ENCODE results near the gene PLA2G12A.
"Not testable (repeated sequence)": the region's sequence is repeated elsewhere in the genome, so short reads cannot be mapped to it uniquely, and the experiment has no call there.

Gene PLA2G12A

DNA sequence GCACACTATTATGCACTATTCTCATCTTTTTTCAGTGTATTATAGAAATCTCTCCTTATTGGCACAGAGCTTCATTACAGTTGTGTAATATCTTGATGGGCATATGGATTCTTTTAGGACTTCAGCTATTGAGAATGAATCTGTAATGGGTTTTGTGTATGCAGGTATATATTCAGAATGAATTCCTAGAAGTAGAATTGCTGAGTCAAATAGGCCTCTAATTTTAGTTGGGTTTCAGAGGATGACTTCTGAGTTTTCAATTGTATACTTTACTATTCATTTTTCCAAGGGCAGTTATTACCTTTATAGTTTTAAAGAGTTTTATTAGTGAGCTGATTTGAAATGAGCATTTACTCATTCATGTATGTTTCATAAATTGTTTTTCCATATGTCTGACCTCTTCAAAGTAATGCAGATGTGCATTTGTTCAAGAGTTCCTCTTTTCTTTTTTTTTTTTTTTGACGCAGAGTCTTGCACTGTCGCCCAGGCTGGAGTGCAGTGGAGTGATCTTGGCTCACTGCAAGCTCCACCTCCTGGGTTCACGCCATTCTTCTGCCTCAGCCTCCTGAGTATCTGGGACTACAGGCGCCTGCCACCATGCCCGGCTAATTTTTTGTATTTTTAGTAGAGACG, 46.1 kb downstream of the PLA2G12A start:
- Histone ChIP-seq H3K4me1 (ENCODE audit: control insufficient read depth, insufficient read depth, low read length, poor library complexity, severe bottlenecking) (no peaks in the 10 kb centered on the region), H3K27me3 (replicated peaks; ENCODE audit: control insufficient read depth, insufficient read depth, low read length, poor library complexity, severe bottlenecking) (no peaks in the 10 kb centered on the region), H3K9me3 (ENCODE audit: control insufficient read depth, low read length) (no peaks in the 10 kb centered on the region), H3K27ac (ENCODE audit: insufficient read depth, low read length, poor library complexity, severe bottlenecking) (no peak overlapping the region), H3K36me3 (ENCODE audit: control insufficient read depth, insufficient read depth, low read length) (peaks cover 17% of the 10 kb centered on the region), H3K4me3 (ENCODE audit: insufficient read depth, low read depth, low read length, poor library complexity, severe bottlenecking) (no peak overlapping the region)
- DNase-seq = no peak

DNA sequence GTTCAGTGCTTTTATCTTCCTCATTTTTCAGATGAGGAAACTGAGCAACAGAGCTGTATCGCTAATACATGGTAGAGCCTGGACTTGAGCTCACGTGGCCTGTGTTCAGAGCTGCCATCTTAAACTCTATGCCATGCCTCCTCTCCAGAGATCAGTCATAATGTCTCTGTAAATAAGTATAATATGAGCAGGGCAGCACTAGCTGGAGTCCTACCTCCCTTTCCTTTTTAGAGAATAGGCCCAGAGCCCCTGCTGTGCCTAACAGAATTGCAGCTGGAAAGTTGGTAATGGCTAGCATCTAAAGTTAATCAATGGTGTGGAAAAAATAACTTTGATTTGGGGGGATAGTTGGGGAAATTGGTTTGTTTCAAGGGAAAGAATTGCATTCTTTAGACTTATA, 47.0 kb downstream of the PLA2G12A start:
- H3K27ac ChIP-seq (ENCODE audit: insufficient read depth, low read length, poor library complexity, severe bottlenecking) = no peak overlapping the region

DNA sequence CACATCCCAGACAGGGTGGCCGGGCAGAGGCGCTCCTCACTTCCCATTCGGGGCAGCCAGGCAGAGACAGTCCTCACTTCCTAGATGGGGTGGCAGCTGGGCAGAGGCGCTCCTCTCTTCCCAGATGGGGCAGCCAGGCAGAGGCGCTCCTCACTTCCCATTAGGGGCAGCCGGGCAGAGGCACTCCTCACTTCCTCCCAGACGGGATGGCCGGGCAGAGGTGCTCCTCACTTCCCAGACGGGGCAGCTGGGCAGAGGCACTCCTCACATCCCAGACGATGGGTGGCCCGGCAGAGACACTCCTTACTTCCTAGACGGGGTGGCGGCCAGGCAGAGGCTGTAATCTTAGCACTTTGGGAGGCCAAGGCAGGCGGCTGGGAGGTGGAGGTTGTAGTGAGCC, 50.9 kb downstream of the PLA2G12A start:
- not testable (repeated sequence) for DNase-seq; H3K36me3 ChIP-seq (ENCODE audit: control insufficient read depth, insufficient read depth, low read length); H3K27ac ChIP-seq (ENCODE audit: insufficient read depth, low read length, poor library complexity, severe bottlenecking); H3K9me3 ChIP-seq (ENCODE audit: control insufficient read depth, low read length); H3K4me1 ChIP-seq (ENCODE audit: control insufficient read depth, insufficient read depth, low read length, poor library complexity, severe bottlenecking); H3K27me3 ChIP-seq (replicated peaks; ENCODE audit: control insufficient read depth, insufficient read depth, low read length, poor library complexity, severe bottlenecking); H3K4me3 ChIP-seq (ENCODE audit: insufficient read depth, low read depth, low read length, poor library complexity, severe bottlenecking)

More for the DNA sequence above, 47.0 kb downstream of the PLA2G12A start:
- Histone ChIP-seq H3K9me3 (ENCODE audit: control insufficient read depth, low read length) (no peaks in the 10 kb centered on the region), H3K36me3 (ENCODE audit: control insufficient read depth, insufficient read depth, low read length) (peaks cover 12% of the 10 kb centered on the region), H3K4me1 (ENCODE audit: control insufficient read depth, insufficient read depth, low read length, poor library complexity, severe bottlenecking) (no peaks in the 10 kb centered on the region), H3K4me3 (ENCODE audit: insufficient read depth, low read depth, low read length, poor library complexity, severe bottlenecking) (no peak overlapping the region), H3K27me3 (replicated peaks; ENCODE audit: control insufficient read depth, insufficient read depth, low read length, poor library complexity, severe bottlenecking) (no peaks in the 10 kb centered on the region)
- DNase-seq = no peak

DNA sequence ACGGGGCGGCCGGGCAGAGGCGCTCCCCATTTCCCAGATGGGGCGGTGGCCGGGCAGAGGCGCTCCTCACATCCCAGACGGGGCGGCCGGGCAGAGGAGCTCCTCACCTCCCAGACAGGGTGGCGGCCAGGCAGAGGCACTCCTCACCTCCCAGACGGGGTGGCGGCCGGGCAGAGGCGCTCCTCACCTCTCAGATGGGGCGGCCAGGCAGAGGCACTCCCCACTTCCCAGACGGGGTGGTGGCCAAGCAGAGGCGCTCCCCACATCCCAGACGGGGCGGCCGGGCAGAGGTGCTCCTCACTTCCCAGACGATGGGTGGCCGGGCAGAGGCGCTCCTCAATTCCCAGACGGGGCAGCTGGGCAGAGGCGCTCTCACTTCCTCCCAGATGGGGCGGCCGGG, 51.4 kb downstream of the PLA2G12A start:
- not testable (repeated sequence) for H3K4me3 ChIP-seq (ENCODE audit: insufficient read depth, low read depth, low read length, poor library complexity, severe bottlenecking); H3K4me1 ChIP-seq (ENCODE audit: control insufficient read depth, insufficient read depth, low read length, poor library complexity, severe bottlenecking); H3K27ac ChIP-seq (ENCODE audit: insufficient read depth, low read length, poor library complexity, severe bottlenecking); DNase-seq; H3K27me3 ChIP-seq (replicated peaks; ENCODE audit: control insufficient read depth, insufficient read depth, low read length, poor library complexity, severe bottlenecking); H3K9me3 ChIP-seq (ENCODE audit: control insufficient read depth, low read length); H3K36me3 ChIP-seq (ENCODE audit: control insufficient read depth, insufficient read depth, low read length)

DNA sequence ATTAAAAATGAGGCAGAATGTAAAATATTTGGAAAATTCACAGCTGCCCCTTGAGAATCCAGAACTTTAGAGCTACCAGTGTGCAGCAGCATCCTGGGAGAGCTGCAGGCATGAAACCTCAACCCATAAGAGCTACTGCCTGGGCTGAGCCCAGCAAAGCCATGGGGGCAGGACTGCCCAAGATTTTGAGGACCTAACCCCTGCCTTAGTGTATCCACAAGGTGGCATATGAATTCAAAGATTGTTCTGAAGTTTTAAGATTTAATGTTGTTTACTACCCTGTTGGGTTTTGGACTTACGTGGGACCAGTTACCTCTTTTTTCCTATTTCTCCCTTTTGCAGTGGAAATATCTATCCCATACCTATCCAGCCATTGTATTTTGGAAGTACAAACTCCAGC, 53.0 kb downstream of the PLA2G12A start:
- Histone ChIP-seq H3K36me3 (ENCODE audit: control insufficient read depth, insufficient read depth, low read length) (no peaks in the 10 kb centered on the region), H3K27ac (ENCODE audit: insufficient read depth, low read length, poor library complexity, severe bottlenecking) (no peak overlapping the region), H3K27me3 (replicated peaks; ENCODE audit: control insufficient read depth, insufficient read depth, low read length, poor library complexity, severe bottlenecking) (no peaks in the 10 kb centered on the region), H3K4me3 (ENCODE audit: insufficient read depth, low read depth, low read length, poor library complexity, severe bottlenecking) (no peak overlapping the region), H3K4me1 (ENCODE audit: control insufficient read depth, insufficient read depth, low read length, poor library complexity, severe bottlenecking) (no peaks in the 10 kb centered on the region), H3K9me3 (ENCODE audit: control insufficient read depth, low read length) (no peaks in the 10 kb centered on the region)
- no peak for DNase-seq

DNA sequence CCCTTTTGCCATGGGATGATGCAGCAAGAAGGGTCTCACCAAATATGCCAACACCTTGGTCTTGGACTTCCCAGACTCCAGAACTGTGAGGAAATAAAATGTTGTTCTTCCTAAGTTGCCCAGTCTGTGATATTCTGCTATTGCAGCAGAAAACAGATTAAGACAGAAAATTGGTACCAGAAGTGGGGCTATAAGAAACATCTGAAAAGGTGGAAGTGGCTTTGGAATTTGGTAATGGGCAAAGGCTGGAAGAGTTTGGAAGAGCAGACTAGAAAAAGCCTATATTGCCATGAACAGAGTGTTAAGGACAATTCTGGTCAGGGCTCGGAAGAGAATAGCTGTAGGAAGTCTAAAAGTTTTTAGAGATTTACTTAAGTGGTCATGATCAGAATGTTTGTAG, 54.0 kb downstream of the PLA2G12A start:
- Histone ChIP-seq H3K4me3 (ENCODE audit: insufficient read depth, low read depth, low read length, poor library complexity, severe bottlenecking) (no peak overlapping the region), H3K27me3 (replicated peaks; ENCODE audit: control insufficient read depth, insufficient read depth, low read length, poor library complexity, severe bottlenecking) (no peaks in the 10 kb centered on the region), H3K27ac (ENCODE audit: insufficient read depth, low read length, poor library complexity, severe bottlenecking) (no peak overlapping the region), H3K4me1 (ENCODE audit: control insufficient read depth, insufficient read depth, low read length, poor library complexity, severe bottlenecking) (no peaks in the 10 kb centered on the region), H3K36me3 (ENCODE audit: control insufficient read depth, insufficient read depth, low read length) (peaks cover 4% of the 10 kb centered on the region), H3K9me3 (ENCODE audit: control insufficient read depth, low read length) (no peaks in the 10 kb centered on the region)
- no peak for DNase-seq

DNA sequence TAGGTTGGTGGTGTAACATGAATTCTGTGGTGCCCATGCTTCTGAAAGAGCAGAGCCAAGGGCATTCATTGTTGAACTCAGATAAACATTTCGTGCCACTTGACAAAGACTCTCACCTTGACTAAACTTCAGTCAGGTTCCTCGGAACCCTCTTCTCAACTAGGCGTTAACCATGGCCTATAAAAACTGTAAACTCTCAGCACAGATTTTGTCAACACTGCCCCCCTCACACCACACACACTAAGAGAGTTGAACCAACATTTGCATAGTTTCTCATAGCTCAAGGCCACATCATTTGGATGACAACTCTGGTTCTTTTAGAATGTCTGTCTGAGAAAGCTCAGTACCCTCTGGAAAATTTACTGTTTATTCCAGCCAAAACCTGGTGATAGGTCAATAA, 54.7 kb downstream of the PLA2G12A start:
- no peak overlapping the region for H3K4me3 ChIP-seq (ENCODE audit: insufficient read depth, low read depth, low read length, poor library complexity, severe bottlenecking)
- no peak overlapping the region for H3K27ac ChIP-seq (ENCODE audit: insufficient read depth, low read length, poor library complexity, severe bottlenecking)
- no peak for DNase-seq
- H3K9me3 ChIP-seq (ENCODE audit: control insufficient read depth, low read length) = no peaks in the 10 kb centered on the region
- no peaks in the 10 kb centered on the region for H3K27me3 ChIP-seq (replicated peaks; ENCODE audit: control insufficient read depth, insufficient read depth, low read length, poor library complexity, severe bottlenecking)
- peaks cover 6% of the 10 kb centered on the region for H3K36me3 ChIP-seq (ENCODE audit: control insufficient read depth, insufficient read depth, low read length)
- H3K4me1 ChIP-seq (ENCODE audit: control insufficient read depth, insufficient read depth, low read length, poor library complexity, severe bottlenecking) = no peaks in the 10 kb centered on the region

DNA sequence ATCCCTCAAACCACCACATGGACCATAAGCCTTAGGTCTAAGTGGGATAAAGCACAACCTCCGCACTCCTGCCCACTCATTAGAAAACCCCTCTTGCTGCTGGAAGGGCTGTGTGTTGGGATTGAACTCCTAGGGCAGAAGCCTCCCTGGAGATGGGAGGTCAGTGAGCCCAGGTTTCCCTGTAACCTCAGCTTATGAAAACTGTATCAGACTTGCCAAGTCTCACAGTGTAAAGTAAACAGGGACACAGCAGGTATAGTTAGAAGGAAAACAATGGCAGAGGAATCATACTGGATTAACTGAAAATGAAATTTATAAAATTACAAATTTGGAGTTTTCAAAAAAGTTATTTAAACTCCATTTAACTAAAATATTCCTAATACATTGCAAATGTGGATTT, 56.6 kb downstream of the PLA2G12A start:
- Histone ChIP-seq H3K36me3 (ENCODE audit: control insufficient read depth, insufficient read depth, low read length) (peaks cover 6% of the 10 kb centered on the region), H3K27me3 (replicated peaks; ENCODE audit: control insufficient read depth, insufficient read depth, low read length, poor library complexity, severe bottlenecking) (no peaks in the 10 kb centered on the region), H3K9me3 (ENCODE audit: control insufficient read depth, low read length) (no peaks in the 10 kb centered on the region), H3K27ac (ENCODE audit: insufficient read depth, low read length, poor library complexity, severe bottlenecking) (no peak overlapping the region), H3K4me3 (ENCODE audit: insufficient read depth, low read depth, low read length, poor library complexity, severe bottlenecking) (no peak overlapping the region), H3K4me1 (ENCODE audit: control insufficient read depth, insufficient read depth, low read length, poor library complexity, severe bottlenecking) (no peaks in the 10 kb centered on the region)
- no peak for DNase-seq

DNA sequence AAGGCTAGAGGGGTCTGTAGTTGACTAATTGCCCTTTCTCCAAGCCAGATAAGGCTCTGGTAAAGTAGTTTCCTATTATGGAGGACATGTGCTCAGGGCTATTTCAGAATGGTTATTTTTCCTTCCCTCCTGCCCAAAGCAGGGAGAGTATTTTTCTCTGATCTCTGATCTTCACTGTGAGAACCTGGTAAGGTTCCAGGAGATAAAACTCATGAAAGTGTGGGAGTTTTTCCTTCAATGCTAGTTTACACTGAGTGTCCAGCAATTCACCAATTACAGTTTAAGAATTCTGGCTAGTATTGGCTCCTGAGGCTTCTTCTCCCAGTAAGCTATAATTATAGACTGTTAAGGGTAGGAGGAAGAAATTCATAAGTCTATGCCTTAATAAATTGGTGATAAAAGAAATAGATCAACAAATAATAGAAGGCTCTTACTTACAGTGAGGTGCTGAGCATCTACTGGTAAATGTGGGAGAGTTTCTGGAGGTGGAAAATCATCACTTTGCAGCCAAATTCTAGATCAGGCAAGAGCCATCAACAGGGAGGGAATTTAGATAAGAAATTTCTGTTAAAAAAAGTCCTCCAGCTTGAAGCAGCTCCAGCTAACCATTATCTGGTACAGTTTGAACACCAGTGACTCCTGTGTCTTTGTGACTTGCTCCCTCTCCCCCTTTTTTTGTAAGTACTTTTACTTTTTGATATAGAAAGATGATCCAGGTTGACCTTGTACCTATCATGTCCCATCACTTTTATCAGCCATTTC, 57.5 kb downstream of the PLA2G12A start:
- no peak overlapping the region for H3K4me3 ChIP-seq (ENCODE audit: insufficient read depth, low read depth, low read length, poor library complexity, severe bottlenecking)
- no peak for DNase-seq

DNA sequence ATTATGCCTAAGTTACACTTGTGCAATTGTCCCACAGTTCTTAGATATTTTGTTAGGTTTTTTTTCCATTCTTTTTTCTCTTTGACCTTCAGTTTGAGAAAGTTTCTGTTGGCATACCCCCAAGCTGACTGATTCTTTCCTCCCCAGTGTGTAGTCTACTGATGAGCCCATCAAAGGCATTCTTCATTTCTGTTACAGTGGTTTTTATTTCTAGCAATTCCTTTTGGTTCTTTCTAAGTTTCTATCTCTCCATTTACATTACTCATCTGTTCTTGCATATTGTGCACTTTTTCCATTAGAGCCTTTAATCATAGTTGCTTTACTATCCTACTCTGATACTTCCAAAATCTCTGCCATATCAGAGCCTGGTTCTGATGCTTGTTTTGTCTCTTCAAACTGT, 58.5 kb downstream of the PLA2G12A start:
- no peak for DNase-seq
- no peaks in the 10 kb centered on the region for H3K9me3 ChIP-seq (ENCODE audit: control insufficient read depth, low read length)
- peaks cover 6% of the 10 kb centered on the region for H3K36me3 ChIP-seq (ENCODE audit: control insufficient read depth, insufficient read depth, low read length)
- H3K27me3 ChIP-seq (replicated peaks; ENCODE audit: control insufficient read depth, insufficient read depth, low read length, poor library complexity, severe bottlenecking) = no peaks in the 10 kb centered on the region
- H3K4me3 ChIP-seq (ENCODE audit: insufficient read depth, low read depth, low read length, poor library complexity, severe bottlenecking) = no peak overlapping the region
- H3K4me1 ChIP-seq (ENCODE audit: control insufficient read depth, insufficient read depth, low read length, poor library complexity, severe bottlenecking) = no peaks in the 10 kb centered on the region
- H3K27ac ChIP-seq (ENCODE audit: insufficient read depth, low read length, poor library complexity, severe bottlenecking) = no peak overlapping the region

More for the DNA sequence above, 57.5 kb downstream of the PLA2G12A start:
- no peak overlapping the region for H3K27ac ChIP-seq (ENCODE audit: insufficient read depth, low read length, poor library complexity, severe bottlenecking)
- H3K36me3 ChIP-seq (ENCODE audit: control insufficient read depth, insufficient read depth, low read length) = peaks cover 6% of the 10 kb centered on the region
- H3K27me3 ChIP-seq (replicated peaks; ENCODE audit: control insufficient read depth, insufficient read depth, low read length, poor library complexity, severe bottlenecking) = no peaks in the 10 kb centered on the region
- H3K4me1 ChIP-seq (ENCODE audit: control insufficient read depth, insufficient read depth, low read length, poor library complexity, severe bottlenecking) = no peaks in the 10 kb centered on the region
- H3K9me3 ChIP-seq (ENCODE audit: control insufficient read depth, low read length) = no peaks in the 10 kb centered on the region
